ENCODE data around the gene TIGD3. TPM values are rescaled to one million over a fixed set of nuclear protein-coding genes. Genes with fewer than 3 reads are reported as not detected.

The TIGD3 gene
- total and polyA plus RNA-seq, 10 of the 15 experiments (the other 5 are each of a cell fraction or from before 2014, with no cell fraction given): 0.13 to 1.4 (median 0.57) TPM

DNA sequence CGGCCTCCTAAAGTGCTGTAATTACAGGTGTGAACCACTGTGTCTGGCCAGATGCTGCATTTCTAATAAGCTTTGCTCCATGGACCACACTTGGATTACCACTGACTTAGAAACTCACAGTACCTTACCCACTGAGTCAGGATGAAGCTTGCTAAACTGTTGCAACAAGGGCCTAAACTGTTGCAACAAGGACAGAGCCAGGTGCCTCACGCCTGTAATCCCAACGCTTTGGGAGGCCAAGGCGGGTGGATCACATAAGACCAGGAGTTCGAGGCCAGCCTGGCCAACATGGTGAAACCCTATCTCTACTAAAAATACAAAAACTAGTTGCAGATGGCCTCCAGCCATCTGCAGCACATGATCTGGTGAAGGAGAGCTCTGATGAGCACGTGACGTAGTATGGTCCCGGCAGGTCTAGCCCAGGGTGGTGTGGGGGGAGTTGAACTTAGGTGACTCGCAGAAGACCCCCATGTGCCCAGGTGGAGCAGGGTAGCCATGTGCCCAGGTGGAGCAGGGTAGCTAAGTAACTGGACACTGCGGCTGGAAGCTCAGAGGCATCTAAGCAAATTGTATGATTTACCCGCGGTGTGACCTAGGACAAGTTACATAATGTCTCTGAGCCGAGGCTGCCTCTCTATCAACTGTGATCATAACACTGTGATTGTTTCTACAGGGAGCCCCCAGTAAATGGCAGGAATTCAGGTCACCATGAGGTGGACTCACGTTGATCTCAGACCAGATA, 19.5 kb downstream of the TIGD3 start:
- ChIA-PET POLR2A (interaction anchor here (0.5 kb wide), 1 partner anchor 94 kb away, joined by 5 read pairs; no protein-coding TSS in a partner anchor), CTCF (interaction anchor here (0.5 to 1.3 kb wide), 4 partner anchors 29 to 136 kb away, joined by 3 to 6 read pairs (median 3); no protein-coding TSS in a partner anchor), RAD21 (ENCODE audit: unreplicated experiment) (interaction anchor here (0.8 kb wide), 1 partner anchor 137 kb away, joined by 3 read pairs; no protein-coding TSS in a partner anchor), SMC1A (ENCODE audit: uncharacterized antibody, unreplicated experiment) (interaction anchor here (0.6 to 1.0 kb wide), 2 partner anchors 46 to 148 kb away, joined by 3 read pairs; no protein-coding TSS in a partner anchor)
- intact Hi-C loops (cut with micrococcal nuclease; ENCODE audit: unreplicated experiment): no loop called here
- H3K4me1 ChIP-seq (ENCODE audit: control insufficient read depth, insufficient read depth, low read length): peaks cover 18% of the 10 kb centered on the region
- no TSS peak for BruUV-seq (replicated peaks)
- TF ChIP-seq IKZF1 (conservative IDR thresholded peaks at IDR 0.05): no peak
- no peak for TF ChIP-seq NR2C1 (IDR thresholded peaks at IDR 0.05)
- TF ChIP-seq TBL1XR1 (IDR thresholded peaks at IDR 0.05; ENCODE audit: low read depth, low read length): no peak
- no peak for TF ChIP-seq SMAD1 (IDR thresholded peaks at IDR 0.05; ENCODE audit: low read depth, partially characterized antibody)
- TF ChIP-seq CTCF (IDR thresholded peaks at IDR 0.05 in 2 of 3, conservative IDR thresholded peaks at IDR 0.05 in 1 of 3; ENCODE audit: control insufficient read depth in 2 of 3, extremely low read depth in 1 of 3, insufficient read depth in 1 of 3, low read depth in 3 of 3, low read length in 3 of 3): no peak
- no peak for ATAC-seq
- WGBS (ENCODE audit: insufficient coverage, insufficient replicate concordance, low lambda C conversion rate, missing lambda C conversion rate): 84% methylated on average over 14 of the region's 14 CpGs
- H4K20me1 ChIP-seq (ENCODE audit: control insufficient read depth, insufficient read depth): no peaks in the 10 kb centered on the region
- no peak overlapping the region for H2AFZ ChIP-seq (ENCODE audit: control insufficient read depth, low read depth, low read length)
- no peaks in the 10 kb centered on the region for H3K27me3 ChIP-seq (replicated peaks in 1 of 2; ENCODE audit: control insufficient read depth in 2 of 2, insufficient read depth in 2 of 2, low read length in 1 of 2)
- no peak for FAIRE-seq
- no peaks in the 10 kb centered on the region for H3K79me2 ChIP-seq (ENCODE audit: control insufficient read depth, insufficient read depth, low read length)
- in situ Hi-C loops (cut with MboI): no loop called here
- no peak overlapping the region for H3K4me3 ChIP-seq
- H3K27ac ChIP-seq (ENCODE audit: control insufficient read depth, insufficient read depth): no peak overlapping the region
- H3K4me2 ChIP-seq (ENCODE audit: control insufficient read depth, insufficient read depth): no peak overlapping the region
- no peaks in the 10 kb centered on the region for H3K9me3 ChIP-seq (replicated peaks; ENCODE audit: control insufficient read depth, insufficient read depth, low read length)
- H3K36me3 ChIP-seq (ENCODE audit: control insufficient read depth in 2 of 2, insufficient read depth in 2 of 2, low read length in 1 of 2): peaks cover 0 to 3% of the 10 kb centered on the region in 2 experiments; a peak in 2 of 4 replicates
- H3K9ac ChIP-seq (ENCODE audit: control insufficient read depth, insufficient read depth, low read length): no peak overlapping the region
- no peak for DNase-seq (ENCODE audit: low read depth, low spot score)
